Right cardiac atrium (tissue), 5 donors: ENCODE data around the gene TRPV5. TPM values are rescaled to one million over a fixed set of nuclear protein-coding genes. Genes with fewer than 3 reads are reported as not detected.

Source experiments
- ATAC-seq, 2 donors: fragments of 200-7000 bp; cut with Tn5 transposase; one replicate each; pipeline versions ENCODE4 v1.8.0 to v1.9.1; 2020; ENCODE audit warnings: moderate library complexity in 2 of 2, mild to moderate bottlenecking in 1 of 2
- DNase-seq, 3 donors: peaks; one replicate each; pipeline ENCODE4 v3.0.0-alpha.2; 2020
- H3K27ac ChIP-seq: one replicate; pipeline ENCODE4 v1.5.1; 2013; ENCODE audit warnings: mild to moderate bottlenecking, low read length, control low read depth, moderate library complexity
- H3K27me3 ChIP-seq: one replicate; pipeline ENCODE4 v1.6.1; 2013; ENCODE audit not compliant: control insufficient read depth, insufficient read depth
- H3K4me1 ChIP-seq: one replicate; pipeline ENCODE4 v1.6.1; 2013; ENCODE audit warnings: low read length; ENCODE audit not compliant: control insufficient read depth, insufficient read depth
- H3K4me3 ChIP-seq: one replicate; pipeline ENCODE4 v1.5.1; 2013; ENCODE audit warnings: low read length, control low read depth
- H3K9me3 ChIP-seq: one replicate; pipeline ENCODE4 v1.6.1; 2013; ENCODE audit warnings: low read length; ENCODE audit not compliant: control insufficient read depth
- WGBS: extraction: QIAGEN DNeasy Blood & Tissue Kit; methylation state at CpG from one replicate; pipeline ENCODE4 v1.1.7; 2013; 5-methylcytosine and 5-hydroxymethylcytosine counted together
- intact Hi-C, 4 donors: fragments of 100-400 bp; cut with DNase I; formaldehyde crosslinking; loops; one replicate each; pipeline versions ENCODE4 v1.11.0 to v1.14.0; 2022 to 2023
- polyA plus RNA-seq: library from polyadenylated mRNA; stranded (reverse); fragments of 200-250 nt; gene quantifications from one replicate; pipeline ENCODE4 v1.2.3, GENCODE V29; 2013
- total RNA-seq, 4 donors: library from RNA; stranded (reverse); fragmentation: NEBNext Ultra II Directional; extraction: Animal tissue kit (Norgen Biotek cat#: 25700); gene quantifications; one replicate each; pipeline ENCODE4 v1.2.1, GENCODE V29; 2021
- donor health status: healthy with polysubstance abuse.
- donor health status: DM: no; HTN: yes; CAD: no.
- donor health status: DM: no; HTN: no; CAD: no.
- donor health status: DM: no; HTN: yes; CAD: no; lungs with severe emphysema.
- donor health status: DM: yes; HTN: yes; CAD: no.

Gene TRPV5
- total and polyA plus RNA-seq, 5 donors: not detected

DNA sequence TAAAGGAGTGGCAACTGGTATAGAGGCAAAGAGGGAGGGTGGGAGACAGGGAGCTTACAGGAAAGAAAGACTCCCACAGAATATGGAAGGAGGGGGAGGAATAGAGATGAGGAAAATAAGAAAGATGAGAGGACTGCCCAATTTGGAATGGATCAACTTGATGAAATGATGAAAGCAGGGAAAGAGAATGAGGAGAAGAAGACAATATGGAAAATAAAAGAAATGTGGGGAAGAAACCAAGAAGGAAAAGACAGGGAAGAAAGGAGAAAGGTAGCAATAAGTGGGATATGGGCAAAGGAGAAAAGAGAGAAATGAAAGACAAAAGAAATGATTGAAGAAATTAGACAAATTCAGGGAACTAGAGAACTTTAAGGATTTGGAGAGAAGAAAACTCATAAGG is 25.7 kb upstream of the TRPV5 start:
- Histone ChIP-seq H3K27ac (no peak overlapping the region), H3K9me3 (no peaks in the 10 kb centered on the region), H3K4me3 (no peak overlapping the region), H3K27me3 (no peaks in the 10 kb centered on the region), H3K4me1 (no peaks in the 10 kb centered on the region)
- intact Hi-C loops: no loop called here
- DNase-seq (no peak), ATAC-seq (no peak)

- Histone ChIP-seq H3K27me3 (no peaks in the 10 kb centered on the region), H3K4me1 (no peaks in the 10 kb centered on the region), H3K9me3 (no peaks in the 10 kb centered on the region), H3K4me3 (no peak overlapping the region), H3K27ac (no peak overlapping the region)
- intact Hi-C loops: no loop called here
- 65% methylated on average over 8 of the region's 8 CpGs for WGBS
- DNase-seq (no peak), ATAC-seq (no peak)
Measured at GRCh38 chr7:142957723-142958122, 24.2 kb upstream of the TRPV5 start.

- ATAC-seq (peak in 1 of 2 donors; percentile 32), DNase-seq (no peak)
- 24% methylated on average over 3 of the region's 3 CpGs for WGBS
- Histone ChIP-seq H3K4me3 (no peak overlapping the region), H3K27ac (no peak overlapping the region), H3K4me1 (no peaks in the 10 kb centered on the region), H3K9me3 (no peaks in the 10 kb centered on the region), H3K27me3 (no peaks in the 10 kb centered on the region)
- intact Hi-C loops: no loop called here
Measured at GRCh38 chr7:142956951-142957623, 23.5 kb upstream of the TRPV5 start.

DNA sequence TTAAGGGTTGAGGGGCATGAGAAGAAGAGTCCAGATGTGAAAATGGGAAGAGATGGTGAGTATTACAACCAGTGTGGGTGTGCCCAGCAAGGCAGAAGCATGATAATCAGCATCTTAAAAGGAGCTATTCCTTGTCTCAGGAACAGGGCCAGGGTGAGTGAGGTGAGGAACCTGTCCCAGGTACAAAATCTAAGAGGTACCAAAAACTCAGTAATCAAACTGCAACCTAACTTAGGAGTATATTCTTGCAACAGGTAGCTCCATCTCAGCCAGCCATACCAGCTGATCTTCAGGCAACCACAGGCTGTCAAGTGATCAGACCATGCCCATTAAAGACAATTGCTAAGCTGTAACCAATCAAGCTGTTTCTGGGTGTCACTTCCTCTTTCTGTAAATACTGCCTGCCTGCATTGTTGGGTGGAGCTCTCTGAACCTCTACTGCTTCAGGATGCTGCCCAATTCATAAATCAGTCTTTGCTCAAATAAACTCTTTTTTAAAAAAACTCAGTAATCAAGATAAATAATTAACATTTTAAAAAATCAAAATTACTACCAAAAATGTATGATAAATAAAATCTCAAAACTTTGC is 21.2 kb upstream of the TRPV5 start:
- H3K4me1 ChIP-seq: no peaks in the 10 kb centered on the region
- no peaks in the 10 kb centered on the region for H3K27me3 ChIP-seq
- no peaks in the 10 kb centered on the region for H3K9me3 ChIP-seq
- intact Hi-C loops: no loop called here
- H3K4me3 ChIP-seq: no peak overlapping the region
- ATAC-seq (no peak), DNase-seq (no peak)
- no peak overlapping the region for H3K27ac ChIP-seq

DNA sequence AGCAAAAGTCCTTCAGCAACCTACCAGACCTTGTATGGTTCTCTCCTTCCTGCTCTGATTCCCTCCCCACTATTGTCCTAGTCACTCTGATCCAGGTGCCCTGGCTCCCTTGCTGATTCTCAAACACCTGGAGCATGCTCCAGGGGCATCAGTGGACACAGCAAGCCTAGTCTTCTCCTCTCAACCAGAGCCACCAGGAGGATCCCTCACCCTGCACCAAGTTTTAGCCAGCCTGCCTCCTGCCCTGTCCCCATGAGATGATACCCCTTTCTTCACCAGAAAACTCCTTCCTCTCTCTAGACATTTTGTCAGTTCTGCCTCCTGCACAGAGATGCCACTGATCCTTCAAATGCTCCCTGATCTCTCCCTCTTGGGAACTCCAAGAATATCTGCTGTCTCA is 16.7 kb upstream of the TRPV5 start:
- no peak for DNase-seq
- Histone ChIP-seq H3K27me3 (no peaks in the 10 kb centered on the region), H3K9me3 (no peaks in the 10 kb centered on the region), H3K27ac (no peak overlapping the region), H3K4me3 (no peak overlapping the region), H3K4me1 (no peaks in the 10 kb centered on the region)
- ATAC-seq: no peak
- intact Hi-C loops: no loop called here

- Histone ChIP-seq H3K9me3 (no peaks in the 10 kb centered on the region), H3K4me1 (no peaks in the 10 kb centered on the region), H3K4me3 (no peak overlapping the region), H3K27ac (no peak overlapping the region), H3K27me3 (no peaks in the 10 kb centered on the region)
- intact Hi-C loops: no loop called here
- 93% methylated on average over 4 of the region's 4 CpGs for WGBS
- ATAC-seq (no peak), DNase-seq (no peak)
Measured at GRCh38 chr7:142948603-142949002, 15.1 kb upstream of the TRPV5 start.

DNA sequence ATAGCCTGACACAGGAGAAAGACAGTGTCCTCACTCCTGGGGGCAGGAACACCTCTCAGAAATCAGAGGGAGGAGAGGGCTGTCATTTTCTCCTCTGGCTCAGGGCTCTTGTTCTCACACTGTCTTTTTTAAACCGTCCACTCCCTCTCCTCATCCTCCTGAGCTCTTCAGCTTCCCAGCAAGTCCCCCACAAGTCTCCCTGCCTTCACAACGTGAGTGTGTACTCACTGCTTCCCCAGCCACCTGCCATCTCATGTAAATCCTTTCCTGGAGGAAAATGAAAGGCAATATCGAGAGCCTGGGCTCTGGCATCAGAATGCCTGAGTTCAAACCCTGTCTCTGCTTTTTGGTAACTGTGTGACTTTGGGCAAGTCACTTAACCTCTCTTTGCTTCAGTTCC is 11.5 kb upstream of the TRPV5 start:
- H3K4me1 ChIP-seq: no peaks in the 10 kb centered on the region
- 59% methylated on average over 3 of the region's 3 CpGs for WGBS
- no peak for ATAC-seq
- intact Hi-C loops: no loop called here
- H3K27me3 ChIP-seq: no peaks in the 10 kb centered on the region
- no peak overlapping the region for H3K4me3 ChIP-seq
- H3K9me3 ChIP-seq: no peaks in the 10 kb centered on the region
- DNase-seq: no peak
- H3K27ac ChIP-seq: no peak overlapping the region

GRCh38 chr7:142943706-142944268 is 10.2 kb upstream of the TRPV5 start:
- no peak overlapping the region for H3K4me3 ChIP-seq
- no peak overlapping the region for H3K27ac ChIP-seq
- WGBS: 81% methylated on average over 7 of the region's 7 CpGs
- no peaks in the 10 kb centered on the region for H3K27me3 ChIP-seq
- DNase-seq: no peak
- no peaks in the 10 kb centered on the region for H3K4me1 ChIP-seq
- no peak for ATAC-seq
- intact Hi-C loops: no loop called here
- no peaks in the 10 kb centered on the region for H3K9me3 ChIP-seq

- Histone ChIP-seq H3K4me1 (no peaks in the 10 kb centered on the region), H3K27me3 (no peaks in the 10 kb centered on the region), H3K27ac (no peak overlapping the region), H3K4me3 (no peak overlapping the region), H3K9me3 (no peaks in the 10 kb centered on the region)
- intact Hi-C loops: no loop called here
- 93% methylated on average over 6 of the region's 6 CpGs for WGBS
- DNase-seq (no peak), ATAC-seq (no peak)
Measured at GRCh38 chr7:142942746-142943145, 9.2 kb upstream of the TRPV5 start.

DNA sequence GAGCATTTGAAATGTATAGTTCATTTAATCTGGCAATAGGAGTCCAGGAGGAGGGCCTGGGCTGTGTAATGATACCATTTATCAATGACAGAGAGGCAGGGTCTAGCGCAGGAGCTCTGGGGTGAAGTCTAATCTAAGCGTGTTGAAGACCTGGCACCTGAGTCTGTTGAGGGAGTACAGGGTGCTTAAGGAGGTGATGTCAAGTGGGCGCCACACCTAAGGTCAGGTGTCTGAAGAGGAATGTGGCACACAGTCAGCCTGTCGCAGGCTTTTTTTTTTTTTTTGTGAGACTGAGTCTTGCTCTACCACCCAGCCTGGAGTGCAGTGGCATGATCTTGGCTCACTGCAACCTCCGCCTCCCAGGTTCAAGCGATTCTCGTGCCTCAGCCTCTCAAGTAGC is 8.0 kb upstream of the TRPV5 start:
- WGBS: 88% methylated on average over 7 of the region's 7 CpGs
- DNase-seq (no peak), ATAC-seq (no peak)
- intact Hi-C loops: no loop called here
- H3K4me3 ChIP-seq: no peak overlapping the region
- H3K27ac ChIP-seq: no peak overlapping the region
- no peaks in the 10 kb centered on the region for H3K9me3 ChIP-seq
- no peaks in the 10 kb centered on the region for H3K4me1 ChIP-seq
- no peaks in the 10 kb centered on the region for H3K27me3 ChIP-seq

GRCh38 chr7:142940966-142941535 is 7.5 kb upstream of the TRPV5 start:
- DNase-seq (peak in 1 of 3 donors; percentile 58), ATAC-seq (peak in 1 of 2 donors; percentile 65)
- Histone ChIP-seq H3K27me3 (no peaks in the 10 kb centered on the region), H3K4me3 (no peak overlapping the region), H3K4me1 (no peaks in the 10 kb centered on the region), H3K27ac (no peak overlapping the region), H3K9me3 (no peaks in the 10 kb centered on the region)
- intact Hi-C loops: no loop called here
- 32% methylated on average over 10 of the region's 10 CpGs for WGBS
